Retinal pigment epithelial cell (primary cell): ENCODE measurements around the gene FSTL4.

Experiments
- DNase-seq: peaks from one replicate; pipeline ENCODE4 v3.0.0-alpha.2; 2010; ENCODE audit warnings: low read depth
- H3K4me3 ChIP-seq: 2 replicates; pipeline ENCODE4 v1.5.1; 2011; ENCODE audit warnings: mild to moderate bottlenecking, low read length, control low read depth, moderate library complexity
- TF ChIP-seq, protein P1 (sequence below): conservative IDR thresholded peaks from 2 replicates; pipeline ENCODE4 v1.5.1; 2011; ENCODE audit warnings: low read depth, low read length, control low read depth, inconsistent platforms

Gene FSTL4

DNA sequence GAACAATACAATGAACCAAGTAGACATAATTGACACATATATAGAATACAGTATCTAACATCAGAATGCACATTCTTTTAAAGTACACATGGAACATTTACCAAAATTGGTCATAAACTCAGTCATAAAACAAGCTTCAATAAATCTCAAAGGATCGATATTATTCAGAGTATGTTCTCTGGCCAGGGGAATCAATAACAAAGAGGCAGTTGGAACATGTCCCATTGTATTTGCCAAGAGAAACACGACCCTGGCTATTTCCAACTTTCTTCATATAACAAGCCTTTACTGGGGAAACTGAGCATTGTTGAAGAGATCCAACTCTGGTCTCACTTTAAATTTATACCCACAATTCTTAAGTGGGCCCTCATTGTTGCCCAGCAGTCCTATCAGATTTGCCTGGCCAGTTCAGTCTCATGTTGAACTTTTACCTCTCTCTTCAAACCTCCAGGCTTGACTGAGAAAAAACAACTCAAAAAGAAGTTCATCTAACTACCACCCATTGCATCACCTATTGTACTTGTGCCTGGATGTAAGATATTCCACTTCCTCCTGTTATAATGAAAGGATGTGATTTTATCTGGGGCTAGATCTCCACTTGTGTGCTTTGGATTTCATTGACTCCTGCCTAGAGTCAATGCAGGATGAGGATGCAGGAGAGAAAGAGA is 398.1 kb downstream of the FSTL4 start:
- H3K4me3 ChIP-seq, result no peak overlapping the region
- TF ChIP-seq, protein P1, sequence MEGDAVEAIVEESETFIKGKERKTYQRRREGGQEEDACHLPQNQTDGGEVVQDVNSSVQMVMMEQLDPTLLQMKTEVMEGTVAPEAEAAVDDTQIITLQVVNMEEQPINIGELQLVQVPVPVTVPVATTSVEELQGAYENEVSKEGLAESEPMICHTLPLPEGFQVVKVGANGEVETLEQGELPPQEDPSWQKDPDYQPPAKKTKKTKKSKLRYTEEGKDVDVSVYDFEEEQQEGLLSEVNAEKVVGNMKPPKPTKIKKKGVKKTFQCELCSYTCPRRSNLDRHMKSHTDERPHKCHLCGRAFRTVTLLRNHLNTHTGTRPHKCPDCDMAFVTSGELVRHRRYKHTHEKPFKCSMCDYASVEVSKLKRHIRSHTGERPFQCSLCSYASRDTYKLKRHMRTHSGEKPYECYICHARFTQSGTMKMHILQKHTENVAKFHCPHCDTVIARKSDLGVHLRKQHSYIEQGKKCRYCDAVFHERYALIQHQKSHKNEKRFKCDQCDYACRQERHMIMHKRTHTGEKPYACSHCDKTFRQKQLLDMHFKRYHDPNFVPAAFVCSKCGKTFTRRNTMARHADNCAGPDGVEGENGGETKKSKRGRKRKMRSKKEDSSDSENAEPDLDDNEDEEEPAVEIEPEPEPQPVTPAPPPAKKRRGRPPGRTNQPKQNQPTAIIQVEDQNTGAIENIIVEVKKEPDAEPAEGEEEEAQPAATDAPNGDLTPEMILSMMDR, result no peak
- no peak for DNase-seq

DNA sequence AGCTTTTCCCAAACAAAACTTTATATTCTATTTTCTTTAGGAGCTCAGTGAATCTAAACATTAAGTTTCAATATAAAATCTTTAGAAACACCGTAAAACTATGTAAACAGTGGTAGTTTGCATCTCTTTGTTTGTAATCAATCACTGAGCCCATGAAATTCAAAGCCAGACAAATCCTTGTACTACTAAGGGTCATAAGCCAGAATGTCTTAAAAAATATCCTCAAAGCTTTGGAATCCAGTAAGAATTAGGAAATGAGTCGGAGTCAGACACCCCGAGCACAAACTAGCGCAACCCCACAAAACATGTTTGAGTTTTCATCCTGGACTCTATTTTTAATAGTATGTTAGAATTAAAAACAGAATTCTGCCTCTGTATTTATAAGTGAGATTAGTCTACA is 406.7 kb downstream of the FSTL4 start:
- TF ChIP-seq, protein P1, result no peak
- no peak overlapping the region for H3K4me3 ChIP-seq
- DNase-seq, result no peak

DNA sequence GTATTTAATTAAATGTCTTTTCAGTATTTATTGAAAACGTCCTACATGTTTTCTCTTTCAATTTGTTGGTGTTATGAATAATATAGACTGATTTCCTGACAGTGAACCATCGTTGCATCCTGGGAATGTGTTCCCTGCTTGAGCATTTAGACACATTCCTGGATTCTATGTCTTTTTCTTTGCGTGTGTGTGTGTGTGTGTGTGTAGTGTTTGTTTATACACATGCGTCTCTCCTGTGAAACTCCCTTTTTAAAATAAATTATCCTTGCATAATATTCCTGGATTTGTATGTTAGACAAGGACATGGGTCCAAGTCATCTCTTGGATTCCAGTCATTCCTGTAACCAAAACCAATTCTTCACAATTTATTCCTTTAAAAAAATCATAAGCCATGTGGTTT is 407.1 kb downstream of the FSTL4 start:
- H3K4me3 ChIP-seq, result no peak overlapping the region
- DNase-seq, result no peak
- TF ChIP-seq, protein P1, result no peak

DNA sequence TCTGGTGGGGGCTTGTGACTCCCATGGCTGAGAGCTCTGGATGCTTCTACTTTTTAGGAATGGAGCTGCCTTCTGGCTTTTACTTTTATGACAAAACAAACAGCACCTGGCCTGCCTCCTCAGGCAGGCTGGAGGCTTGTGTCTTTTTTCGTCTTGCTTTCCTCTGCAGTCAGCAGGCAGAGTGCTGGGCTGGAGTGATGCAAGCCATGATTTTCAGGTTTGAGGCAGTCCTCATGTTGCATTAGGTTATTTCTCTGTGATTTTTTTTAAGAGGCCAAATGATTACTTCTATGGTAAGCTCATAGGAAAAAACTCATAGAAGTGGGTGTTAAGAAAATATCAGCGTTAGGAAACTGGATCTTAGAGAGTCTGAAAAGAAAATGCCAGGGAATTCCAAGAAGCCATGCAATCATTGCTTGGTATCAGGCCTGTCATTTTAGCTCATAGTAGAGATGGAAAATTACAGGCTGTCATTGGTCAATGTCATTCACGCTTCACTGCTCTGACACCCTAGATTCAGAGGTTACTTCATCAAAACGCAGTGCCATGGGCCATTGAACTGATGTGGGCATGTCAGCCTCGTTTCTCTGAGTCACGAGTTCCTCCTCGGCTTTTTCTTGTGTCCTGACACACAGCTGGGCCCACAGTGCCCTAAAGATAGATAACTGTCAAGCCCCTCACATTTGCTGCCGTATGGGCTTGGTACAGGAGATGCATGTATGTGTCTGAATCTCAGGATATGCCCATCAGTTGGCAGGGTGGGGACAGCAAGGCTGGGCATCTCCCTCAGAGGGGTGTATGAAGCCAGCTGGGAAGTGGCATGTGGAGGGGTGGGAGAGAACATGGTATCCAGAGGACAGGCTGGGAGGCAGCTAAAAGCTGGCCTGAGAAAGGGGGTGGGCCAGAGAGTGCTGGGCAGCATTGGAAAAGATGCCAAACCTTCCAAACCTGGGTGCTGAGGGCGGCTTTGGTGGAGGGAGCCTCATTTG is 408.7 kb downstream of the FSTL4 start:
- no peak overlapping the region for H3K4me3 ChIP-seq
- DNase-seq, result no peak
- TF ChIP-seq, protein P1, result no peak

DNA sequence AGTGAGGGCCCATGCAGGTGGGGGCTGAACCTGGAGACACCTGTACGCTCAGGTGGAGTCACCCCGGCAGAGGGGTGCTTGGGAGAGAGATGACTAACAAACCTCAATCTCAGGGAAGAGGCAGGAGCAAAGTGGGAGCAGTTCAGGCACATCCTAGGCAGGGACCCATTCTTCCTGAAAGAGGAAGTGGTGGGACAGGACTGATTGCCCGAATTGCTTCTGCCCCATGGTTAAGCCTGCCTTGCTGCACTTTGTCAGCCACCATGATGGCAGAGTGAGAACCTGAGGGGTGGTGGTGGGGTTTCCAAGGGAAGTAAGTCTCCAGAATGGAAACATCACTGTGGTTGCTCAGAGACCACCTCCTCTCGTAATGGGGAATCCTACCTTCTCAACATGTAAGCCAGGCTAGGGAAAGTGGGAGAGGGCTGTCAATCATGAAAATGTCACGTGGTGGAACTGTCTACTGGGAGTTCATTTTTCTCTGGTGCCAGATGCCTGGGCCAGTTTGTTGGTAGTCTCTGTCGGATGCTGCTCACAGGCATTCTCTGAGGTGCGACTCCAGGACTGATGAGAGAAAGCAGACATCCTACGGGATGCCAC is 410.2 kb downstream of the FSTL4 start:
- DNase-seq, result no peak
- TF ChIP-seq, protein P1, result no peak
- no peak overlapping the region for H3K4me3 ChIP-seq

DNA sequence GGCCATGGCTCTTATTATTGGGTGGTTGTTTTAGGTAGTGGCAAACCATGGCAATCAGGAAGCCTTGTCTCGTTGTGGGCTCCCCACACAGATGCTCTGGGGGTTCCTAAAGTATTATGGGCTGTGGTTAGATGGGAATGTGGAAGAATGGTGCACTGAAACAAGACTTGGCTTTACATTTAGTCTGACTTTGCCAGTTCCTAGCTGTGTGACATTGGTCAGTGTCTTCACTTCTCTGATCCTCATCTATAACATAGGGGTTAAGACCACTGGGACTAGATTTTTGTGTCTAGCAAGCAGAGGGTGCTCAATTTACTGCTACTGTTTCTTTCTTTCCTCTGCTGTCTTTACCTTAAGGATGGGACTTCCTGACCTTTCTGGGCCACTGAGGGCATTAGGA is 411.0 kb downstream of the FSTL4 start:
- no peak for DNase-seq

More for the DNA sequence above, 411.0 kb downstream of the FSTL4 start:
- TF ChIP-seq, protein P1, result no peak
- H3K4me3 ChIP-seq, result no peak overlapping the region
